Iris pigment epithelial cell (primary cell): ENCODE measurements around the gene IKZF2.

Experiments
- DNase-seq: peaks from one replicate; pipeline ENCODE4 v3.0.0-alpha.2; 2011; ENCODE audit warnings: low read depth

IKZF2 gene

GRCh38 chr2:213002383-213002782 is 149.0 kb downstream of the IKZF2 start:
- no peak for DNase-seq

GRCh38 chr2:213001297-213001910 is 150.0 kb downstream of the IKZF2 start:
- DNase-seq, result no peak

GRCh38 chr2:212998626-212999359 is 152.6 kb downstream of the IKZF2 start:
- peak; percentile 69 for DNase-seq

GRCh38 chr2:212997526-212998020 is 153.8 kb downstream of the IKZF2 start:
- DNase-seq, result no peak

GRCh38 chr2:212995920-212996319 is 155.5 kb downstream of the IKZF2 start:
- DNase-seq, result peak; percentile 77

- DNase-seq, result peak; percentile 38
Observed at GRCh38 chr2:212994976-212995375, 156.4 kb downstream of the IKZF2 start.

GRCh38 chr2:212991120-212991519 is 160.3 kb downstream of the IKZF2 start:
- no peak for DNase-seq

GRCh38 chr2:212990697-212991096 is 160.7 kb downstream of the IKZF2 start:
- peak; percentile 86 for DNase-seq

- DNase-seq, result no peak
Observed at GRCh38 chr2:212987492-212987891, 163.9 kb downstream of the IKZF2 start.

- no peak for DNase-seq
Observed at GRCh38 chr2:212984129-212984528, 167.3 kb downstream of the IKZF2 start.

GRCh38 chr2:212979799-212980198 is 171.6 kb downstream of the IKZF2 start:
- DNase-seq, result peak; percentile 28

GRCh38 chr2:212979046-212979612 is 172.3 kb downstream of the IKZF2 start:
- no peak for DNase-seq

- DNase-seq, result no peak
Observed at GRCh38 chr2:212977152-212977551, 174.3 kb downstream of the IKZF2 start.

- no peak for DNase-seq
Observed at GRCh38 chr2:212975333-212975732, 176.1 kb downstream of the IKZF2 start.

- peak; percentile 94 for DNase-seq
Observed at GRCh38 chr2:212974692-212975091, 176.7 kb downstream of the IKZF2 start.

GRCh38 chr2:212973347-212973746 is 178.1 kb downstream of the IKZF2 start:
- no peak for DNase-seq

- peak; percentile 67 for DNase-seq
Observed at GRCh38 chr2:212970132-212970531, 181.3 kb downstream of the IKZF2 start.

GRCh38 chr2:212968284-212969081 is 182.9 kb downstream of the IKZF2 start:
- DNase-seq, result peak; percentile 63

GRCh38 chr2:212966884-212967283 is 184.5 kb downstream of the IKZF2 start:
- DNase-seq, result no peak

- DNase-seq, result no peak
Observed at GRCh38 chr2:212962691-212963090, 188.7 kb downstream of the IKZF2 start.

GRCh38 chr2:212961255-212961654 is 190.2 kb downstream of the IKZF2 start:
- no peak for DNase-seq

- DNase-seq, result no peak
Observed at GRCh38 chr2:212960336-212960735, 191.1 kb downstream of the IKZF2 start.
